ENCODE results near the gene DTNBP1.
A peak's percentile ranks its signal among the peaks of the same experiment; 100 is the strongest.

Gene DTNBP1

GRCh38 chr6:15685619-15686018 is 22.8 kb upstream of the DTNBP1 start:
- TF ChIP-seq Cebpa-rat (IDR thresholded peaks at IDR 0.05) = no peak
- Histone ChIP-seq H3K9ac (no peak overlapping the region), H3K4me1 (peaks cover 56% of the 10 kb centered on the region)

DNA sequence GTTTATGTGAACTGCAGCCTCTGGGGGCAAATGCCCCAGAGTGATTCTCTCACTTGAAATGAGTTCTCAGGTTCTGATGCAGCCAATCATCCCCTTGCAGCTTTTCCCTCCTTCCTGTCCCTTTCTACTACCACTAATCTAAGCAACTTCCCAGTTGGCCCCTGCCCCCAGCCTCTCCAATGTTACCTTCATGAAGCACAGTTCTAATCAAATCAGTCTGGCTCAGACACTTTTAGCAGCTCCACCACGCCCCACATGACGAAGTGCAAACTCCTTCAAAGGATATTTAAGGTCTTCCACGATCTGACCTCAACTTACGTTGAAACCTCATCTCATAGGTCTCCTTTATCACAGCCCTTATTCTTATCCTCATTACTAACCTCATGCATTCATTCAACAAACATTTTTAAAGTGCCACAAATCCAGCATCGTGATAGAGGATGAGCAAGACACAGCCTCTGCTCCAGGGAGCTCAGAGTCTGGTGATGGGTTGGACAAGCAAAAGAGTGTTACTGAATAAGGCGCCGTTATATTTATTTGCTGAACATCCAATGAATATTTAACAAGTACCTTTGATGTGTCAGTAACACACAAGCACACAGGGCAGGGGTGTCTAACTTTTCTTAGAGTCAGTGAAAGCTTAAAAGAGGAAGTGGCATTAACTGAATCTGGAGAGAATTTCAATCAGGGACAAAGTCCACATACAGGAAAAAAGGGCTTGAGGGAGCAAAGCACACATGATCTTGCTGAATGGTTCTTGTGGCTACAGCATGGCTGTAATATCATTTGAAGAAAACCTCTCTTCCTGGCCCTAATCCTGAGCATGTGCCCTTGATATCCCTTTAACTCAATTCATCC is 20.4 kb upstream of the DTNBP1 start:
- no peak for TF ChIP-seq Cebpa-rat (IDR thresholded peaks at IDR 0.05)
- H3K4me2 ChIP-seq = peak overlapping the region; percentile 71

More at GRCh38 chr6:15685619-15686018, 22.8 kb upstream of the DTNBP1 start:
- Histone ChIP-seq H3K9me3 (no peaks in the 10 kb centered on the region), H3K27ac (no peak overlapping the region), H3K27me3 (no peaks in the 10 kb centered on the region), H3K4me3 (no peak overlapping the region), H4K20me1 (no peaks in the 10 kb centered on the region), H3K36me3 (no peaks in the 10 kb centered on the region), H3K4me2 (no peak overlapping the region)

GRCh38 chr6:15681946-15682345 is 19.1 kb upstream of the DTNBP1 start:
- no peaks in the 10 kb centered on the region for H4K20me1 ChIP-seq
- no peak overlapping the region for H3K4me3 ChIP-seq
- H3K27me3 ChIP-seq = no peaks in the 10 kb centered on the region
- H3K4me1 ChIP-seq = peaks cover 81% of the 10 kb centered on the region
- H3K27ac ChIP-seq = peak overlapping the region; percentile 10; the same call in 1 of the 2 replicates
- H3K9ac ChIP-seq = no peak overlapping the region
- peaks cover 13% of the 10 kb centered on the region for H3K9me3 ChIP-seq
- peak overlapping the region; percentile 71 for H3K4me2 ChIP-seq
- no peak for TF ChIP-seq Cebpa-rat (IDR thresholded peaks at IDR 0.05)
- H3K36me3 ChIP-seq = no peaks in the 10 kb centered on the region

More for the DNA sequence above, 20.4 kb upstream of the DTNBP1 start:
- Histone ChIP-seq H4K20me1 (no peaks in the 10 kb centered on the region), H3K27me3 (no peaks in the 10 kb centered on the region), H3K9ac (peak overlapping the region; percentile 54), H3K4me3 (peak overlapping the region; percentile 11; the same call in 1 of the 2 replicates), H3K36me3 (no peaks in the 10 kb centered on the region), H3K9me3 (peaks cover under 1% of the 10 kb centered on the region), H3K27ac (peak overlapping the region; percentile 73), H3K4me1 (peaks cover 72% of the 10 kb centered on the region)

DNA sequence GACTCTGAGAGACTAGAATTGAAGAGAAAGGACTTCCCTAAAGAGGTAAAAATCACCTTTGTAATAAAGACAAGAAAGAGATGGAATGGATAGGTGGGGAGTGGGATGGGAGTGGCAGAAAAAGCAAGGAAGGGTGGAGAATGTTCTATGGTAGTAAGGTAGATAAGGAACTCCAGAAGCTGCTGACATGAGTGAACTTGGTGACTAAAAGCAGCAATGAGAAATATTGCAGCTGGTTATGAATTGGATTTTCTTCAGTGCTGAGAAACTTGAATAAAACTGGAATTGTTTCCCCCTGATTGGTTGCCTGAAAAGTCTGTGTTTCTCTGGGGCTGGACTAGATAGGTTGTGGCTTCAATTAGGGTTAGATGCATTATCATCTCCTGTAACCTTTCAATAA is 15.7 kb upstream of the DTNBP1 start:
- H3K4me1 ChIP-seq = peaks cover 67% of the 10 kb centered on the region
- no peak overlapping the region for H3K4me3 ChIP-seq
- no peaks in the 10 kb centered on the region for H3K36me3 ChIP-seq
- no peaks in the 10 kb centered on the region for H4K20me1 ChIP-seq
- TF ChIP-seq Cebpa-rat (IDR thresholded peaks at IDR 0.05) = no peak
- no peak overlapping the region for H3K27ac ChIP-seq
- H3K9me3 ChIP-seq = peaks cover 22% of the 10 kb centered on the region
- H3K27me3 ChIP-seq = no peaks in the 10 kb centered on the region
- H3K9ac ChIP-seq = no peak overlapping the region
- H3K4me2 ChIP-seq = peak overlapping the region; percentile 32

- Histone ChIP-seq H3K36me3 (no peaks in the 10 kb centered on the region), H3K27me3 (no peaks in the 10 kb centered on the region), H3K4me1 (peaks cover 60% of the 10 kb centered on the region), H3K4me2 (peak overlapping the region; percentile 32), H3K9me3 (peaks cover 22% of the 10 kb centered on the region), H3K27ac (peak overlapping the region; percentile 33; the same call in 1 of the 2 replicates), H3K9ac (no peak overlapping the region), H3K4me3 (no peak overlapping the region), H4K20me1 (no peaks in the 10 kb centered on the region)
- TF ChIP-seq Cebpa-rat (IDR thresholded peaks at IDR 0.05) = no peak
Observed at GRCh38 chr6:15677822-15678221, 15.0 kb upstream of the DTNBP1 start.

- no peak overlapping the region for H3K4me3 ChIP-seq
- H4K20me1 ChIP-seq = no peaks in the 10 kb centered on the region
- H3K9ac ChIP-seq = no peak overlapping the region
- H3K9me3 ChIP-seq = peaks cover 22% of the 10 kb centered on the region
- TF ChIP-seq Cebpa-rat (IDR thresholded peaks at IDR 0.05) = no peak
- peak overlapping the region; percentile 3; the same call in 1 of the 2 replicates for H3K4me2 ChIP-seq
- H3K27ac ChIP-seq = no peak overlapping the region
- H3K4me1 ChIP-seq = peaks cover 50% of the 10 kb centered on the region
- no peaks in the 10 kb centered on the region for H3K36me3 ChIP-seq
- no peaks in the 10 kb centered on the region for H3K27me3 ChIP-seq
Observed at GRCh38 chr6:15675536-15676220, 12.8 kb upstream of the DTNBP1 start.

DNA sequence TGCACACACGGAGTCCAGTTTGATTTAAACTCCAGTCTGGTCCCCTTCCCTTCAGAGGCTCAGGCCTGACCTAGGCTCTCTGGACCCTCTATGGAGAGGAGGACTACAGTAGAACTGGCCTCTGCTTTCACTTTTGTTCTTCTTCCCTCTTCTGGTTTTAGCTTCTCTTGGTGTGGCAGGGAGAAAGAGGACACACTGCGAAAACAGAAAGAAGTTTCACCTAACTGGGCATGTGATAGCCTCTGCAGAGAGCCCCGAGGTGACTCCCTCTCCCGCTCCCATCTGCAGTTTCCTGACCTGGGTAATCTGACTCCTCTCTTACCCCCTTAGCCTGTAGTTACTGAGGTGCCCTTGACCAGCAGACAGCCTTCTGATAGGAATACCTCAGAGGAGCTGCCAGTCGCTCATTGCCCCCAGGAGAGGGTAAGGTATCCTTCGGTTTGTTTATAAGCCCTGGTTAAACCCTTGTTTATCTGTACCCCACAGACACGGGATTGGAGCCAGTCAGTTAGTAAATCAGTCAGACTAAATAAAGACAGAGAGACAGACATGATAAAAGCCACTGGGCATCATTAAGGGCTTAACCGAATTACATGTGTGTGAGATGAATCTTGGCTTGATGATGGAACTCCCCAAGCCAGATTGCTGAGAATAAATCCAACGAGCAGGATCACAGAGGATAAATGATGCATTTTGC is 12.0 kb upstream of the DTNBP1 start:
- Histone ChIP-seq H3K9ac (no peak overlapping the region), H3K4me1 (peaks cover 42% of the 10 kb centered on the region), H3K4me3 (no peak overlapping the region), H3K4me2 (no peak overlapping the region), H3K27me3 (no peaks in the 10 kb centered on the region), H3K27ac (no peak overlapping the region), H4K20me1 (no peaks in the 10 kb centered on the region), H3K36me3 (no peaks in the 10 kb centered on the region), H3K9me3 (peaks cover 22% of the 10 kb centered on the region)
- TF ChIP-seq Cebpa-rat (IDR thresholded peaks at IDR 0.05) = no peak

- no peak overlapping the region for H3K27ac ChIP-seq
- no peak overlapping the region for H3K9ac ChIP-seq
- H3K36me3 ChIP-seq = no peaks in the 10 kb centered on the region
Observed at GRCh38 chr6:15673666-15674065, 10.8 kb upstream of the DTNBP1 start.

DNA sequence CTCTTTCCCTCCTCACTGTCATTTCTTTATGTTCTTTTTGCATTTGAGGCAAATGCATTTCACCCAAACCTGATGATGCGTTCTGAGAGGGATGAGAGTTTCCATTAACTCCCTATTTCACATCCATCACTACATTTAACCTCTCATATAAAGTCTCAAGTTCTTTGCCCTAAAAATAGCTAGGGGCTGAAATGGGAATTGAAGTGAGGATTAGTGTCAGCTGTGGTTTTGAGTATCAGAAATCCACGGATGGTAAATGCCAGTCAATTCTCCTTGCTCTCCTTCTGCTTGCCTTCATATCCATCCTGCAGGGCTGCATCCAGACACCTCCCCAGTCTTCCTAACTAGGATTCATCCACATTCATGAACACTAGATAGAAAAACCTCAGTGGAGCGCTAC is 10.0 kb upstream of the DTNBP1 start:
- Histone ChIP-seq H3K4me2 (no peak overlapping the region), H3K36me3 (no peaks in the 10 kb centered on the region), H4K20me1 (no peaks in the 10 kb centered on the region), H3K9me3 (peaks cover 18% of the 10 kb centered on the region), H3K27me3 (no peaks in the 10 kb centered on the region), H3K4me3 (no peak overlapping the region), H3K27ac (no peak overlapping the region), H3K4me1 (peaks cover 25% of the 10 kb centered on the region), H3K9ac (no peak overlapping the region)
- no peak for TF ChIP-seq Cebpa-rat (IDR thresholded peaks at IDR 0.05)

More at GRCh38 chr6:15673666-15674065, 10.8 kb upstream of the DTNBP1 start:
- Histone ChIP-seq H3K4me1 (peaks cover 33% of the 10 kb centered on the region), H3K4me2 (no peak overlapping the region), H4K20me1 (no peaks in the 10 kb centered on the region), H3K4me3 (no peak overlapping the region), H3K27me3 (no peaks in the 10 kb centered on the region), H3K9me3 (peaks cover 22% of the 10 kb centered on the region)
- no peak for TF ChIP-seq Cebpa-rat (IDR thresholded peaks at IDR 0.05)

Measured in BLaER1 (cell line).